GM12873 (cell line): ENCODE results near the gene TRIM21.

ENCODE experiments used
- TF ChIP-seq, protein P1 (sequence below): IDR thresholded peaks from 2 replicates; pipeline ENCODE4 v1.5.1; 2012; ENCODE audit warnings: low read depth, mild to moderate bottlenecking, moderate library complexity, low read length, control low read depth; ENCODE audit not compliant: insufficient read depth; ENCODE audit errors: missing control alignments

The TRIM21 gene

DNA sequence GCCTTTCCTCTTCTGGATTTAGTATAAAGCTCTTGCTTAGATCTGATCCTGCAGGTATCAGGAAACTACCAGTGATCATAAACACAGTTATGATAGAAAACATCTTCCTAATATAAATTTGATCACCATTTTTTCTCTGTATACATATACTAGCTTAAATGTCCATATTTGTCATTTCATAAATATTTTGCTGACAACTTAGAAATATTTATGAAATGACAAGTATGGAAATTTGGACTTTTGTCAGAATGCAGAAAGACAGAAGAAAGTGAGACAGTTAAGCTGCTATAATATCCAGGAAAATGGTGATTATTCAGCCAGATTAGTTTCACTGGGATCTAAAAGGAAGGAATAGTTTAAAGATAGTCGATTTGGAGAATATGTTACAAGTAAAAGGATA, 22.8 kb upstream of the TRIM21 start:
- TF ChIP-seq, protein P1, sequence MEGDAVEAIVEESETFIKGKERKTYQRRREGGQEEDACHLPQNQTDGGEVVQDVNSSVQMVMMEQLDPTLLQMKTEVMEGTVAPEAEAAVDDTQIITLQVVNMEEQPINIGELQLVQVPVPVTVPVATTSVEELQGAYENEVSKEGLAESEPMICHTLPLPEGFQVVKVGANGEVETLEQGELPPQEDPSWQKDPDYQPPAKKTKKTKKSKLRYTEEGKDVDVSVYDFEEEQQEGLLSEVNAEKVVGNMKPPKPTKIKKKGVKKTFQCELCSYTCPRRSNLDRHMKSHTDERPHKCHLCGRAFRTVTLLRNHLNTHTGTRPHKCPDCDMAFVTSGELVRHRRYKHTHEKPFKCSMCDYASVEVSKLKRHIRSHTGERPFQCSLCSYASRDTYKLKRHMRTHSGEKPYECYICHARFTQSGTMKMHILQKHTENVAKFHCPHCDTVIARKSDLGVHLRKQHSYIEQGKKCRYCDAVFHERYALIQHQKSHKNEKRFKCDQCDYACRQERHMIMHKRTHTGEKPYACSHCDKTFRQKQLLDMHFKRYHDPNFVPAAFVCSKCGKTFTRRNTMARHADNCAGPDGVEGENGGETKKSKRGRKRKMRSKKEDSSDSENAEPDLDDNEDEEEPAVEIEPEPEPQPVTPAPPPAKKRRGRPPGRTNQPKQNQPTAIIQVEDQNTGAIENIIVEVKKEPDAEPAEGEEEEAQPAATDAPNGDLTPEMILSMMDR: no peak

- TF ChIP-seq, protein P1: no peak
These were observed 339 bp upstream of the TRIM21 start for GRCh38 chr11:4393858-4394223.

GRCh38 chr11:4388221-4388620, 5.3 kb downstream of the TRIM21 start:
- TF ChIP-seq, protein P1: no peak

- TF ChIP-seq, protein P1: no peak
These were observed 7.3 kb downstream of the TRIM21 start for GRCh38 chr11:4385978-4386740.

- TF ChIP-seq, protein P1: no peak
These were observed 11.6 kb downstream of the TRIM21 start for GRCh38 chr11:4381901-4382300.

GRCh38 chr11:4375431-4376140, 17.9 kb downstream of the TRIM21 start:
- TF ChIP-seq, protein P1: no peak

- TF ChIP-seq, protein P1: no peak
These were observed 23.3 kb downstream of the TRIM21 start for GRCh38 chr11:4370166-4370565.
